ENCODE measurements around the gene GFAP. TPM values are rescaled to one million over a fixed set of nuclear protein-coding genes. Genes with fewer than 3 reads are reported as not detected.

Gene GFAP
- total and polyA plus RNA-seq, 2 experiments from 2014 or later, result 0.10 TPM; not detected in 1

GRCh38 chr17:44887971-44888954 lies 27.0 kb downstream of the GFAP start:
- Histone ChIP-seq H3K9me2 (replicated peaks; ENCODE audit: insufficient read depth) (no peaks in the 10 kb centered on the region), H3K4me2 (no peak overlapping the region), H3K9me3 (ENCODE audit: low read depth) (no peaks in the 10 kb centered on the region), H3K4me1 (ENCODE audit: insufficient read depth) (no peaks in the 10 kb centered on the region), H3K4me3 (no peak overlapping the region), H3K27me3 (no peaks in the 10 kb centered on the region), H3K79me2 (peaks cover 44% of the 10 kb centered on the region), H3K36me3 (replicated peaks; ENCODE audit: insufficient read depth, low read depth) (peaks cover 6% of the 10 kb centered on the region), H3K27ac (no peak overlapping the region), H2AFZ (no peak overlapping the region), H4K20me1 (ENCODE audit: insufficient read depth, poor library complexity, severe bottlenecking) (no peaks in the 10 kb centered on the region)
- DNase-seq (ENCODE audit: low spot score), result no peak
- WGBS (ENCODE audit: low lambda C conversion rate, missing lambda C conversion rate), result 96% methylated on average over 10 of the region's 10 CpGs
- TF ChIP-seq EZH2 (IDR thresholded peaks at IDR 0.05; ENCODE audit: borderline replicate concordance) (no peak), CTCF (IDR thresholded peaks at IDR 0.05; ENCODE audit: poor library complexity) (no peak), EZH2phosphoT487 (IDR thresholded peaks at IDR 0.05; ENCODE audit: low read depth, severe bottlenecking, unreplicated experiment) (no peak)

DNA sequence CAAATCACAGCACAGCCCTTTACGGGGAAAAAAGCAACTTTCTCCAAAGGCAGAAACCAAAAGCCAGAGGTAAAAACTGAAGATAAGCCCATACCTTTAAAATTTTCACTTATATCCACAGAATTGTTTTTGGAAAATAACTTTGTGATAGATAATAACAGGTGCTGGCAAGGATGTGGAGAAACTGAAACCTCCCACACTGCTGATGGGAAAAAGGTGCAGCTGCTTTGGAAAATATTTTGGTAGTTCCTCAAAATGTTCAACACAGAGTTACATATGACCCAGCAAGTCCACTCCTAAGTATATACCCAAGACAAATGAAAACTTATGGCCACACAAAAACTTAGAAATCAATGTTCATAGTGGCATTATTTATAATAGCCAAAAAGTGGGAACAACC lies 28.3 kb downstream of the GFAP start:
- Histone ChIP-seq H2AFZ (no peak overlapping the region), H3K9me3 (ENCODE audit: low read depth) (no peaks in the 10 kb centered on the region), H3K36me3 (replicated peaks; ENCODE audit: insufficient read depth, low read depth) (peaks cover 6% of the 10 kb centered on the region), H3K4me1 (ENCODE audit: insufficient read depth) (no peaks in the 10 kb centered on the region), H3K27ac (no peak overlapping the region), H3K27me3 (no peaks in the 10 kb centered on the region), H4K20me1 (ENCODE audit: insufficient read depth, poor library complexity, severe bottlenecking) (no peaks in the 10 kb centered on the region), H3K4me3 (no peak overlapping the region), H3K4me2 (no peak overlapping the region), H3K9me2 (replicated peaks; ENCODE audit: insufficient read depth) (no peaks in the 10 kb centered on the region), H3K79me2 (peaks cover 34% of the 10 kb centered on the region)
- no peak for TF ChIP-seq CTCF (IDR thresholded peaks at IDR 0.05; ENCODE audit: poor library complexity)
- no peak for TF ChIP-seq EZH2 (IDR thresholded peaks at IDR 0.05; ENCODE audit: borderline replicate concordance)
- TF ChIP-seq EZH2phosphoT487 (IDR thresholded peaks at IDR 0.05; ENCODE audit: low read depth, severe bottlenecking, unreplicated experiment), result no peak
- no peak for DNase-seq (ENCODE audit: low spot score)
- WGBS (ENCODE audit: low lambda C conversion rate, missing lambda C conversion rate), result 90% methylated on average over 1 of the region's 1 CpG

DNA sequence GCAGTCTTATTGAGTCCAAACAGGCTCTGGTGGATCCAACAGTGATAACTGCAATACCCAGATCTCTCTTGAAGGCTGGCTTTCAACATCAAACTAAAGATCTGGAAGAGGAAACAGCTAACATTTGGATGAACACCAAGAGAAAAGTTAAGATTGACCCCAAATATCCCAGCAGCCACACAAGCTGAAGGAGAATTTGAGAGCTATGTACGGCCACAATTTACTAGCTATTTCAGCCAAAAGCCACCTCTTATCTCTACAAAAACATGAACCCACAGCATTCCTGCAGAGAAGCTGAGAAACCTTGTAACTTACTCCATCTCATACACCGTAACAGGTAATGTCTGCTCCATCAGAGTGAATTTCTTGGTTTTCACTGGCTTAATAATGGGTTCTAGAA lies 30.4 kb downstream of the GFAP start:
- no peak for DNase-seq (ENCODE audit: low spot score)
- H3K36me3 ChIP-seq (replicated peaks; ENCODE audit: insufficient read depth, low read depth), result peaks cover 6% of the 10 kb centered on the region
- H2AFZ ChIP-seq, result no peak overlapping the region
- no peaks in the 10 kb centered on the region for H3K9me2 ChIP-seq (replicated peaks; ENCODE audit: insufficient read depth)
- H4K20me1 ChIP-seq (ENCODE audit: insufficient read depth, poor library complexity, severe bottlenecking), result no peaks in the 10 kb centered on the region
- TF ChIP-seq EZH2 (IDR thresholded peaks at IDR 0.05; ENCODE audit: borderline replicate concordance) (no peak), EZH2phosphoT487 (IDR thresholded peaks at IDR 0.05; ENCODE audit: low read depth, severe bottlenecking, unreplicated experiment) (no peak), CTCF (IDR thresholded peaks at IDR 0.05; ENCODE audit: poor library complexity) (no peak)
- no peaks in the 10 kb centered on the region for H3K27me3 ChIP-seq
- no peaks in the 10 kb centered on the region for H3K9me3 ChIP-seq (ENCODE audit: low read depth)
- no peaks in the 10 kb centered on the region for H3K4me1 ChIP-seq (ENCODE audit: insufficient read depth)
- H3K27ac ChIP-seq, result no peak overlapping the region
- no peak overlapping the region for H3K4me3 ChIP-seq
- H3K79me2 ChIP-seq, result peaks cover 14% of the 10 kb centered on the region
- no peak overlapping the region for H3K4me2 ChIP-seq
- 93% methylated on average over 2 of the region's 2 CpGs for WGBS (ENCODE audit: low lambda C conversion rate, missing lambda C conversion rate)
